ENCODE results near the gene CLSTN2. TPM values are rescaled to one million over a fixed set of nuclear protein-coding genes. Genes with fewer than 3 reads are reported as not detected.

The CLSTN2 gene
- total RNA-seq, 1 donor from 2014 or later = 3.9 TPM

- DNase-seq (ENCODE audit: low spot score) = no peak
- intact Hi-C loops (cut with DNase I) = loop anchor here (5.0 kb wide), 3 partner anchors 113 to 923 kb away; no protein-coding TSS in a partner anchor
Measured at GRCh38 chr3:139939681-139940190, 4.8 kb downstream of the CLSTN2 start.

GRCh38 chr3:139940622-139941021 lies 5.6 kb downstream of the CLSTN2 start:
- no peak for DNase-seq (ENCODE audit: low spot score)
- intact Hi-C loops (cut with DNase I) = no loop called here

GRCh38 chr3:139941580-139941979 lies 6.6 kb downstream of the CLSTN2 start:
- no peak for DNase-seq (ENCODE audit: low spot score)
- intact Hi-C loops (cut with DNase I) = no loop called here

- intact Hi-C loops (cut with DNase I) = no loop called here
- DNase-seq (ENCODE audit: low spot score) = no peak
Measured at GRCh38 chr3:139944256-139944910, 9.4 kb downstream of the CLSTN2 start.

- intact Hi-C loops (cut with DNase I) = no loop called here
- no peak for DNase-seq (ENCODE audit: low spot score)
Measured at GRCh38 chr3:139945386-139945785, 10.4 kb downstream of the CLSTN2 start.

GRCh38 chr3:139945942-139946341 lies 11.0 kb downstream of the CLSTN2 start:
- DNase-seq (ENCODE audit: low spot score) = no peak
- intact Hi-C loops (cut with DNase I) = no loop called here

- no peak for DNase-seq (ENCODE audit: low spot score)
- intact Hi-C loops (cut with DNase I) = no loop called here
Measured at GRCh38 chr3:139948467-139948866, 13.5 kb downstream of the CLSTN2 start.

- no peak for DNase-seq (ENCODE audit: low spot score)
- intact Hi-C loops (cut with DNase I) = no loop called here
Measured at GRCh38 chr3:139948898-139949297, 13.9 kb downstream of the CLSTN2 start.

GRCh38 chr3:139953131-139953910 lies 18.3 kb downstream of the CLSTN2 start:
- intact Hi-C loops (cut with DNase I) = no loop called here
- no peak for DNase-seq (ENCODE audit: low spot score)

GRCh38 chr3:139954146-139954860 lies 19.3 kb downstream of the CLSTN2 start:
- intact Hi-C loops (cut with DNase I) = no loop called here

GRCh38 chr3:139957844-139958243 lies 22.9 kb downstream of the CLSTN2 start:
- DNase-seq (ENCODE audit: low spot score) = no peak
- intact Hi-C loops (cut with DNase I) = no loop called here

More at GRCh38 chr3:139954146-139954860, 19.3 kb downstream of the CLSTN2 start:
- DNase-seq (ENCODE audit: low spot score) = no peak

GRCh38 chr3:139969386-139969785 lies 34.4 kb downstream of the CLSTN2 start:
- no peak for DNase-seq (ENCODE audit: low spot score)
- intact Hi-C loops (cut with DNase I) = no loop called here

GRCh38 chr3:139970526-139970925 lies 35.5 kb downstream of the CLSTN2 start:
- intact Hi-C loops (cut with DNase I) = no loop called here
- DNase-seq (ENCODE audit: low spot score) = no peak

GRCh38 chr3:139974809-139975425 lies 39.9 kb downstream of the CLSTN2 start:
- intact Hi-C loops (cut with DNase I) = loop anchor here (2.0 kb wide), 1 partner anchor 36 kb away; no protein-coding TSS in a partner anchor
- DNase-seq (ENCODE audit: low spot score) = no peak

- intact Hi-C loops (cut with DNase I) = loop anchor here (2.0 kb wide), 1 partner anchor 35 kb away; no protein-coding TSS in a partner anchor
- DNase-seq (ENCODE audit: low spot score) = no peak
Measured at GRCh38 chr3:139975594-139976365, 40.8 kb downstream of the CLSTN2 start.

GRCh38 chr3:139978966-139979365 lies 44.0 kb downstream of the CLSTN2 start:
- intact Hi-C loops (cut with DNase I) = no loop called here

GRCh38 chr3:139979991-139980390 lies 45.0 kb downstream of the CLSTN2 start:
- no peak for DNase-seq (ENCODE audit: low spot score)
- intact Hi-C loops (cut with DNase I) = no loop called here

More at GRCh38 chr3:139978966-139979365, 44.0 kb downstream of the CLSTN2 start:
- DNase-seq (ENCODE audit: low spot score) = no peak

GRCh38 chr3:139982404-139982803 lies 47.4 kb downstream of the CLSTN2 start:
- DNase-seq (ENCODE audit: low spot score) = no peak
- intact Hi-C loops (cut with DNase I) = no loop called here

GRCh38 chr3:139985576-139985975 lies 50.6 kb downstream of the CLSTN2 start:
- no peak for DNase-seq (ENCODE audit: low spot score)
- intact Hi-C loops (cut with DNase I) = no loop called here
